ENCODE data around the gene DCUN1D2. TPM values are rescaled to one million over a fixed set of nuclear protein-coding genes. Genes with fewer than 3 reads are reported as not detected.

DCUN1D2 gene
- polyA plus RNA-seq, 1 donor: 38.3 TPM

GRCh38 chr13:113407103-113407530, 83.4 kb downstream of the DCUN1D2 start:
- DNase-seq: no peak

DNA sequence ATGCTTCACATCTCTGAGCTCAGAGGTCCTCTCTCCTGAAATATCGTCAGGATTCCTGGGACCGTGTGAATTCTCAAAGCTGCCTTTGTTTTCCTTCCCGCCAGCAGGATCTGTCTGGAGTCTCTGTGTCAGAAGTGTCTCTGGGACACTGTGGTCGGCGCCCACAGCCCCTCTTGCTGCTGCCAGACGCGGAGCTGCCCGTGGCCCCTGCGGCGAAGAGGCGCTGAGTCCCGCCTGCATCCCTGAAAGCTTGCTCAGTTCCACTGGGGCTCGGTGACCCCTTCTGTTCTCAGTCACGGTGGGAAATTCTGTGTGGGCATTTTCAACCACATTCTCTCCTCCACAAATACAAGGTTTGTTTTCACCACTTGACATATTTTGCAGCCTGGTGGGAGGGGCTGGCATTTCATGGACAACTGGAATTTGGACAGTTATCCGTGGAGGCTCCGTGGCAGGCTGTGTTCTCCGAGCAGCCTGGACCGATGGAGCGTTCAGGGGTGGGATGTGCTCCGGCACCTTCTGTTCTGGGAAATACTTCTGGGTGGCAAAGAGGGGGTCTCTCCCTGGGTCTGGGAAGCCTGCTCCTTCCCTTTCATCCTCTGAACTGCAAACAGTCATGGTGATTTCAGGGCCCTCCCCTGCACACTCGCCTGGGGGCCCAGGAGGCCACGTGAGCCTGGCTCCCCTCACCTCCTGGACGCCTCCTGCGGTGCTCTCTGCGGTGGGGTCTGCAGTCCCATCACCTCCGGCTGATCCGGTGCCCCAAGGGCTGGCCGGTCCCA, 84.0 kb downstream of the DCUN1D2 start:
- no peak for DNase-seq

Other genes with a start within 250 kb of the DCUN1D2 start
- 170 TPM for gene LAMP1, start 193.5 kb downstream of the DCUN1D2 start, polyA plus RNA-seq (ENCODE audit: insufficient read length)
- 16.5 TPM for gene GRTP1, start 126.6 kb downstream of the DCUN1D2 start, polyA plus RNA-seq (ENCODE audit: insufficient read length)
- gene ADPRHL1, start 37.2 kb downstream of the DCUN1D2 start, polyA plus RNA-seq (ENCODE audit: insufficient read length): 5.2 TPM
- 92.8 TPM for gene TFDP1, start 94.0 kb upstream of the DCUN1D2 start, polyA plus RNA-seq (ENCODE audit: insufficient read length)
- 0.33 TPM for gene ATP4B, start 167.5 kb upstream of the DCUN1D2 start, polyA plus RNA-seq (ENCODE audit: insufficient read length)
- 0.07 TPM for gene GRK1, start 176.5 kb upstream of the DCUN1D2 start, polyA plus RNA-seq (ENCODE audit: insufficient read length)

Data from left kidney (tissue), 2 donors.